Ramos (cell line): ENCODE data around the gene BBS9.

ENCODE experiments used
- in situ Hi-C: fragments of 300-500 bp; cut with MboI; formaldehyde crosslinking; loops from one replicate; pipeline ENCODE4 v1.14.3; 2022; ENCODE audit warnings: low sequenced_read_pairs; ENCODE audit not compliant: unreplicated experiment

Gene BBS9

DNA sequence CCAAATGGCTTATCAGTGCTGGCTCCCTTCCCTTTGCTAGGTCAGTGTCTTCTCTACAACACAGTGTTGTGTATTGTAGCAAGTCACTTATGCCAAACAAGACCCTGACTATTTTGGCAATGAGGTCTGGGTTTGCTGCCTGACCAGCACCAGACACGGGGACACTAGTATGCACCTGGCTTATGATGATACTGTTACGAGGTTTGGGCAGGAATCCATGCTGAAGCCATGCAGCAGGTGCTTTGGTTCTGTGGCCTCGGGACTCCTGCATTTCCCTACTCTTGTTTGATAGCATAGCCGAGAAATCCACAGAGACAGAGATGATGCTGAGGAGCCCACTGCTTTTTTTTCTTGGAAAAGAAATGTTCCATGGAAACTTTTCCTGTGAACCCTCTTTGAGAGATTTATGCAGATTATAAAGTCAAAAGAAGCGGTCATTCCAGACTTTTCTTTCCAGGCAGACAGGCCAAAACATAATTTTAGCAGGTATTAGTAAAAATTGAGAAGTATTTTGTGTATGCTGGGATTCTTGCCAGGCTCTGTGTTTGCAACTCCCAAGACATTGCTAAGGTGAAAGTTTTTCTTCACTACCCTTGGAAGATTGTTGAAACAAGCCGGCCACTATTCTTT is 291.1 kb downstream of the BBS9 start:
- in situ Hi-C loops, result no loop called here

DNA sequence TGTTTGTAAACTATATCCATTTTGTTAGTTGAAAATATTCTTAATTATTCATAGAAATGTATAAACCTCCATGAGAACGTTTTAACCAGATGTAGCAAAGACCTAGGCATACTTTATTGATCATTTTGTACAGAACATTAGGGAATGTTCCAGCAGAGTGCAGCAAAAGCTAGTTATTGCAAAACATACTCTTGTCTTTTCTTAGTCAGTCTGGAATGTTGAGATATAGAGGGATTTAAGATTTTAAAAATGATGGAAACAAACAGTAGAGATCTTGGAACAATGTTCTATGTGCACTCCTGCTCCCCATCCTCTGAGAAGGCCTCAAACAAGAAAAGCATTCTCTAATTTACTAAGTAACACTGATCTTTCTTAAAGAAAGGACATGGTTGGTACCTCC is 292.1 kb downstream of the BBS9 start:
- in situ Hi-C loops, result no loop called here

DNA sequence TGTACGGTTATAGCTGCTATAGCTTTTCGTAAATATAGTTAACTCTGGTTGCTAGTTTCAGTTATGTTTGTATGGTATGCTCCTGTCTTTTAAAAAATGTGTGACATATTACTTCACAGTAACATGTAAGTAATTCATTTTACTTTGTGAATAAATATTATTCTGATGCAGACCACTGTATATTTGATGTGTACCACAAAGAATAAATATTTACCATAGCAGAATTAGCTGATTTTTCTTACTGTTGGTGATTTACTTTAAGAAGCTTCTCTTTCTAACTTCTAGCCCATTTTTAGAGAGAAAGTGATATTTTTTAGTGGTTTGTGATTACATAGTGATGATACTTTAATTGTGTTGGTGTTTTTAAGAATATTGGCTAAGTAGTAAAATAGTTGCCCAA is 292.8 kb downstream of the BBS9 start:
- in situ Hi-C loops, result no loop called here

DNA sequence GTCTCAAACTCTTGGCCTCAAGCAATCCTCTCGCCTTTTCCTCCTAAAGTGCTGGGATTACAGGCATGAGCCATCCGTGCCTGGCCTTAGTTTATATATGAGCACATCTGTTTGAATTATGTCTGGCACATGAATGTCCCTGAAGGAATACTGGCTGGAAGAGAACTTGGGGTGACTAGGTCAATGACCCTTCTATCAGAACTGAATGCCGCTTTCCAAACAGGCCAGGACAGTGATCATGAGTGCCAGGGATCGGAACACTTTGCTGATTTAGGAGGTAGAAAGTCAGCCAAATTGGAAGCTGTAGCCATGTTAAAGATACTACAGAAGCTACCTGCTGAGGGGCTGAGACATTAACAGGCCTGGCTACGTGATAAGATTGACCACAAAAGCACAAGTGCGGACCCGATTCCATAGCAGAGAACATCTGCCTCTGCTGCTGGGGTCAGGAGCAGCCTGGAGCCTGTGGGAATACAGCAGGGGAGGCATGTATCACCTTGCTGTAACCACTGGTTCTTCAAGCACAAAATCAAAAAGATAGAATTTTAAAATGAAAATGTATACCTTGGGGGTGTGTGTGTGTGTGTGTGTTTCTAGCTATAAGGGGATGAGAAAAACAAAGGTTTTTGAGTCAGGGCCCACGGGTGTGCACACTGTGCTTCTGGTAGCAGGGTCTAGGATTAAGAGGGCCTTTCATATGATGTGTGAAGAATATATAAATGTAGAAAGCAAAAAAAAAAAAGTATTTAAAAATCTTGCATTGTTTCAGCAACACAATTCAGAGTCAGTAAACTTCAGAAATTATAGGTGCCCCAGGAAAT is 293.7 kb downstream of the BBS9 start:
- in situ Hi-C loops, result no loop called here

DNA sequence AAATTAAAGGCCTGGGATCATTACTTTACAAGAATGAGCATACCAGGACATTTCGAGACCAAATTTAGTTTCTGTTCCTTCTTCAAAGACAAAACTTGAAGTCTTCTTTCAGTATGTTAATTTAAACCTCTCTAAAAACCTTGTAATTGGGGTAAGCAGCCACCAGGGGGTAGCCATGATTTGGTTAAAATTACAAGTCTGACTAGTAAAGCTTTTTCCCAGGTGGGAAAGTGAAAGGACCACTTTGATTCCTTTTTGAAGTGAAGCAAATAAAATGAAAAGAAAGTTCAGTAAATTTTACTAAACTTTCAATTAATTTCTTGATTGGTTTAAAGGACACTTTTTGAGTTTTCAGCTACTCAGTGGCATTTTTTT is 294.3 kb downstream of the BBS9 start:
- in situ Hi-C loops, result no loop called here

DNA sequence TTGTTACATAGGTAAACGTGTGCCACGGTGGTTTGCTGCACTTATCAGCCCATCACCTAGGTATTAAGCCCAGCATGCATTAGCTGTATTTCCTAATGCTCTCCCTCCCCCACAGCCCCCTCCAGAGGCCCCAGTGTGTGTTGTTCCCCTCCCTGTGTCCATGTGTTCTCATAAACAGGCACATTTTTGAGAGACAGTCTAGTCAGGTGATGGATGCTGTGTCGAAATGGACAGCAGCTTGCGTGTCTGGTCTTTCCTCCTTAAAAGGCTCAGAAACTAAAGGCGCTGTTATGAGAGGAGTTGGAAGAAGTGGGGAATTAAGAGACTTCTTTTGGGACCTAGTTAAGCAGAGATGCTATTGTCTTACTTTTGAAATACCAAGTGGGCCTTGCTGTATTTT is 296.0 kb downstream of the BBS9 start:
- in situ Hi-C loops, result no loop called here

DNA sequence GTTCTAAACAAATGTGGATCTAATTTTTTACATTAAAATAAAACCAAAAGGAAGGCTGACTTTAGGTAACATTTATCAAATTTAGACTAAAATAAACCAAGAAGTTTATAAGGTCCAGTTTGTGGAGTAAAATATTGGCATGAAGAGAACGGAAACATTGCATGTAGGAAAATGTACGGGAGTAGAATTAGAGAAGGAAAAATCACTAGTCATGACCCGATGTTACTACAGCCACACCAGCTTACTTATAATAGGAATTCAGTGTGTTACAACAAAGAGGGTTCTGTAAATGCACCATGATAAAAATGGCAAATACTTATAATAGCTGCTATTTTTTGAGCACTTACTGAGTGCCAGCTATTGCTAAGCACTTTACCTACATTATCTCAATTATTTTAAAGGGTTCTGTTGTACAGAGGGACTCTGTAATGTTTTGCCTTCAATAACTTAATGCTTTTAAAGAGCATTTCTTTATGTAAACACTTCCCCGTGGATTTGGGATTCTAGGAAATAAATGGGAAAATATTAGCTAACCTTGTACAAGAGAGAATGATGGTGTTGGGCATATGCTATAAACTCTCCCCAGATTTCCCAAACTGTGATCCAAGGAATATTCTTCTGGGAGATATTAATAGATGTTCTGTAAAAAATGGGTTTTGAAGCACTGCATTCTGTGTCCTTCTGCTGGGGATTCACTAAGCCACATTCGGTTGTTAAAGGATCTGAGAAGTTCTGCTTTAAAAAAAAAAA is 296.7 kb downstream of the BBS9 start:
- in situ Hi-C loops, result no loop called here

DNA sequence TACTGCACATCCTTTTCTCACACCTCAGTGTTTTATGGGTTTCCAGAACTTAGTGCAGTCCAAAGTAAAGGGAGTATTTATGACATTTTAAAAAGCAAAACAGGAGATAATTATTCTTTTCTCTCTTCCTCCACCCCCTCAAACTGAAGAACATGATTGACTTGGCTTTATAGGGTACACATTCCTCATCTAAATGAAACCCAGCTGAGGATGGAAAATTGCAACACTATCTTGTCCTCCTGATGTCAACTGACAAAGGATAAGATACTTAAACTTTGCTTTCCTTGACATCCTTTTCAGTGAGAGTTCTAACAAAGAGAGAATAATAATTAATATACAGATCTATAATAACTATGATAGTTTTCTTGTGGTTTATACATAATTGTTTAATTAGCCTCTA is 299.1 kb downstream of the BBS9 start:
- in situ Hi-C loops, result no loop called here

DNA sequence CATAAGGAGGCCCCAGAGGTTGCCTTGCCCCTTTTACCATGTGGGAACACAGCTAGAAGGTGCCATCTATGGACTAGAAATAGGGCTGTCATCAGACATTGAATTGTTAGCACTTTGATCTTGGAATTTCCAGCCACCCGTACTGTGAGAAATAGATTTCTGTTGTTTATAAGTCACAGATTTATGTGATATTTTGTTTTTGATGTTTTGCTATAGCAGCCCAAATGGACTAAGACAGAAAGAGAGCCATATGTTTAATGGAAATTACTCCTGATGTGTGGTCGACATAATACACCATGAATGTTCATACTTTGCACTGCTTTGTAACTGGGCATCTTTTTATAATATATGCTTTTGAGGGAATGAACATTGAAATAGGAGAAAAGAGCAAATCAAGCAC is 302.2 kb downstream of the BBS9 start:
- in situ Hi-C loops, result no loop called here

DNA sequence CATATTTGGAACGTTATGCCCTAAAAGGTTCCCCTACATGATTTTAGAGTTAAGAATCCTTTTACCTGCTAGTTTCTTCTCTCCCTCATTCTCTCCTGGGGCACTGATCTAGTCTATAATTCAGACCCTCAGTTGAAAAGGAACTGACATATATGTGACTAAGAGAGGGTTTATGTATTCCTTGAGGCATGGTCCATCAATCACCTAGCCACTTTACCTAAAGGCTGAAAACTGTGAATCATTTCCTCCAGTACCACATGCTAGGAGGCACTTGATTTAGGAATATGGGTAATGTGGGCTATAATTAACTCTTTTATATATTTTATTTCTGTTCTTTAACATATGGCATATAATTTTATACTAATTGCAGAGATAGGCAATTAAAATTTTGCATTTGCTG is 303.5 kb downstream of the BBS9 start:
- in situ Hi-C loops, result no loop called here

DNA sequence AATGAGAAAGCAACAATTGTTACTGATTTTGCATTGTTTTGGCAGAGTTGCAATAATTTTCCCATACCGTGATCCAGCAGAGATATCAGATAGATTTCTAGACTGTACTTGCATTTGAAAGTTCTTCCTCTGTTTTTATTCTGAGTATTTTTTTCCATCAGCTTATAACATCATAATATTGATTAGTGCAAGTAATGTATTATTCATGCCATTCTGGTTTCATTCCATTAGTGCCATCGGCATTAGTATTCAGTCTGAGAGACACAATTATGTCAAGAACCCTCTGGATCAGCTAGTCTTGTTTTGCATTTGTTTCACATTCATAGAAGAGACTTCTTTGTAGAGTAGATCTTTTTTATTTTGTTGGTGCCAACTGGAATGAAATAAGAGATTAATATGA is 304.0 kb downstream of the BBS9 start:
- in situ Hi-C loops, result no loop called here

DNA sequence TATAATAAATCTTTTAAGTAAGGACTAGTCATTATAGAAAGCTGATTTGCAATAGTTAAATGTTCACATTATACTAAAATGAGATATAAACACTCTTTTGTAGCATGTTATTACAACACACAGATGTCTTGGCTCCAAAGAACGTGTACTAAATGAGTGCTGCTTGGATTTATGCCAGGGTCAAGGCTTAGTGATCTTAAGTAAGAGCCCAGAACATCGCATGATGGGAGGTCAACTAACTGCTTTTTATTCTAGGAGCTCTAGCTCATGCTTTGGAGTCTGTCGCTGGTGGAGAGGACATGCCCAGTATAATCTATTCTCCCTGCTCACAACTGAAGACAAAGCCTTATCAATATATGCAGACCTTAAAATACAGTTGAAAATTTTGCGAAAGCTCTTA is 315.1 kb downstream of the BBS9 start:
- in situ Hi-C loops, result no loop called here

DNA sequence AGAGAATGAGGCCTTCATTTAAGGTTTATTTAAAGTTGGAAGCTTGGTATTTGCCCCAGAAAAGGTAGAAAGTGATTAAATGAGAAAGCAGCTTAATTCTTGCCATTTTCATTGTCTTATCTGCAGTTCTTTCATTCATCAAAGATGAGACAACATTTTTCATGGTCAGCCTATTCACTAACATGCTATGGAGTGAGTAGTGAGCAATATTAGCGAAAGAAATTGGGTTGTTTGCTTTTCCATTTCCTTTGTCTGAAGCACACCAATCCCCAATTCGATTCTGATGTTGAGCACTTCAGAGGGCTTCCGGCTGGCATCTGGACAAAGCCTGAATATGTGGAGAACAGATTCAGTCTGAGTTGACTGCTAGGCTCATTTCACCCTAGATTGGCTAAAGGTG is 317.2 kb downstream of the BBS9 start:
- in situ Hi-C loops, result no loop called here

DNA sequence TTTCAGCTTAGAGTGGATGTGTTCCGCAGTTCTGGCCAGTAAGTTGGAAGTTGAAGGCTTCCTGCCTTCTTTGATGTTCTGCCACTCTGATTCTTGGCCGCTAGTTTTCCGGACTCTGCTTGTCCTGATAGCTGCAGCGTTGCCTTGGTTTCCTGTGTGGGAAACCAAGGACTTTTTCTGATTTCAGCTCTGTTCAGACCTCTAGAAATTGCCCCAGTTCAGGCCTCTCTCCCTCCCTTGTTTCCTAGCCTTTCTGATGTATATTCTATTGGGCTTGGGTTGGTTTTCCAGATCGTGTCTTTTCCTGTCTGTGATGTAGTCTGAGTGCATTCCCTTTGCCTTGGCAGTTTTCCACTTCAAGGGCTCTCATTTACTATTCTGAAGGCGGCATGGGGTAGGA is 318.7 kb downstream of the BBS9 start:
- in situ Hi-C loops, result no loop called here

DNA sequence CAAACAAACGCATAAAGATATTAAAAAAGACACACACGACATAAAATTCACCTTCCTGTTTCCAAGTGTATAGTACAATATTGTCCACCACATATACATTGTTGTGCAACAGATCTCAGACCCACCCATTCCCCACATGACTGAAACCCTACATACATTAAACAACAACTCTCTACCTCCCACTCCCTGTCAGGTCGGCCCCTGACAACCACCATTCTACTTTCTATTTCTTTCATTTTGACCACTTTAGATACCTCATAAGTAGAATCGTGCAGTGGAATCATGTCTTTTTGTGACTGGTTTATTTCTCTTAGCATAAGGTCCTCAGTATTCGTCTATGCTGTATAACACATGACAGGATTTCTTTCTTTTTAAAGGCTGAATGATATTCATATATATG is 320.5 kb downstream of the BBS9 start:
- in situ Hi-C loops, result no loop called here

DNA sequence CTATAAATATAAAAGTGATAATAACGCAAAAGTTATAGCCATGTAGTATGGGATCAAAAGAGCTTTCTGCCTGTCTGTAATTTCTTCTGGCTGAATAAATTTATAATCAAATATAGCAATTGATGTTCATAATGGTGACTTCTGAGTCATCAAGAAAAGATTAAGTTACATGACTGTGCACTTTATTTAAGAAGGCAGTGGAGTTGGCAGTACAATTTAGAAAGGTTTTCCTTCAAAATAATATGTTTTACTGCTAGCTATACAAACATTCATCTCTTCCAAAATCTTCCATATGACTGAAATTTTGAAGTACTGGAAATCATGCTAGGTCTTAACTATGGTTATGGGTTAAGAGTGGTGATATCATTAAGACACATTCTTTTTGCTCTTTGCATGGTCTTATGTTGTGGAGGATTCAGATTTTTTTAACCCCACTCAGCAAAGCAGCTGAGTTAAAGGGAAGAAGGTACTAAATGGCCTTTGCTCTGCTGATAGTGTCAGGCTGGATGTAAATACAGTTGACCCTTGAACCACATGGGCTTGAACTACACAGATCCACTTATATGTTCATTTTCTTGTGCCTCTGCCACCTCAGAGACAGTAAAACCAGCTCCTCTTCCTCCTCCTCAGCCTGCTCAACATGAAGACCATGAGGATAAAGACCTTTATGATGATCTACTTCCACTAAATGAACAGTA is 323.6 kb downstream of the BBS9 start:
- in situ Hi-C loops, result no loop called here

DNA sequence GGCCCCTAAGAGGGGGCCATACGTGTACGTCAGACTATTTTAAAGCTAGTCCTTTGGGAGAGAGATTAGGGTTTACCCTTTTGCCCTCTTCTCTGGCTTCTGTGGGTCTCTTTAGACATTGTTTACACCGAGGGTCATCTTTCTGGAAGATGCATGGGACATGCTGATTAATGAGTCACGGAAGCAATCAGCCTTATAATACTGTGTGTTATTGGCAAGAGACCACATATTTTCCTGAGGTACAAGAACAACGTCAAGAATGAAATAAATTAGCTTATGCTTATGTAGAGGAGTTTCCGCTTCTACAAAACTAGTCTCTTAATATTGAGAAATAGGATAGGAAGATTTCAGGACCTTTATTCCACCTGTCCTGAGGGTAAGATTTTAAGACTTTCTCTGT is 327.7 kb downstream of the BBS9 start:
- in situ Hi-C loops, result no loop called here

DNA sequence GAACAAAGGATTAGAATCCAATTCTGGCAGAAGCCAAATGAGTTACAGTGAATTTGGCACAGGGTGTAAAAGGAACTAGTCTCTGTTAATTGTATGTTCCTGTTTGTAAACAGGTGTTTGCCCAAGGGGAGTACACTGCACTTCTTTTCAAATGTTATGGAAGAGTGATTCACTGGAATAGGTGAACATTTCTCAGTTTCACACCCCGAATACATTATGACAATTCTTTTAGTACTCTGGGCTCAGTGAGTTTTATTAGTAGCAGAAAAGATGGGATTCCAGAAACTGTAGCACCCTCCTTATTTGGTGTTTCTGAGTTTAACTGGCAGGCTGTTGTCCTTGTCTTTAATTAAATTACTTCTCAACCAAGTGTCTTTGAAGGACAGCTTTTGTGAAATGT is 329.2 kb downstream of the BBS9 start:
- in situ Hi-C loops, result no loop called here

DNA sequence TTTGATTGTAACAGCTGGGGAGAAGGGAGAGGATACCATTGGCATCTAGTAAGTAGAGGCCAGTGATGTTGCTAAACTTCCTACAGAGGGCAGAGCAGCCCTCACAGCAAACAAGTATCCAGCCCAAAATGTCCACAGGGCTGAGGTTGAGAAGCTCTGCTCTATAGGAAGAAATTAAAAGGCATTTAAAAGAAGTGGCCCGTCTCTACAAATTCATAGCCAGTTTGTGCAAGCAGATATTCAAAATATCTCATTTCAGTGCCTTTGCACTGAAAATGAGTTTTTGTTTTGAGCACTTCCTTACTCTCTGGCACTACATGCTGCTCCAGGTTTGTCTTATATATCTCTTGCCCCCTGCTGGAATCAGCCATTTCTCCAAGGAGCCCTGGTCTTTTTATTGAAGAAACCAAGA is 330.0 kb downstream of the BBS9 start:
- in situ Hi-C loops, result no loop called here

DNA sequence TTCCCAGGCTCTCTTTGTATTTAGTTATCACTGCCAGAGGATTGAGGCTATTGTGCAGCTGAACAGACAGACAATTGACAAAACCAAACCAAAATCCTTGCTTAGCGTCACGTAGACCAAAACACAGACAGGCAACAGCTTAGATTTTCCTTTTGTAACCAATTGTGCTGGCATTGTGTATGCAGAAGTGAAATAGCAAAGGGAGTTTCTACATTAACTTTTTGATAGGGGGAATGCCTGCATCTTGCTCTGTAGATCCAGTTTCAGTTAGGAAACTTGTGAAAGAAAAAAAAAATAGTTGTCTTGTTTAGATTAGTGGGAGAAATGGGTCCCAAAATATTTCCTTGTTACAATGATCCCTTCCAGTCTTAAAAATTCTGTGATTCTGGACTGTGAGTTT is 333.8 kb downstream of the BBS9 start:
- in situ Hi-C loops, result no loop called here

DNA sequence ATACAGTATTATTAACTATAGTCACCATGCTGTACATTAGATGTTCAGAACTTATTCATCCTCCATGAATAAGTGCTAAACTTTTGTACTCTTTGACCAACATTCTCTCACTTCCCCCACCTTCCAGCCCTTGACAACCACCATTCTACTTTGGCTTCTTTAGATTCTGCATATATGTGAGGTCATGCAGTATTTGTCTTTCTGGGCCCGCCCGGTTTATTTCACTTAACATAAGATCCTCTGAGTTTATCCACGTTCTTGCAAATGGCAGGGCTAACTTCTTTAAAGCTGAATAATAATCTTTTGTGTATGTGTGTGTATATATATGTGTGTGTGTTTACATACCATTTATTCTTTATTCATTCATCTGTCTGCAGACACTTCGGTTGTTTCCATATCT is 336.8 kb downstream of the BBS9 start:
- in situ Hi-C loops, result no loop called here
